OCI-LY1 (cell line): ENCODE measurements around the gene BLOC1S1.

Experiments used
- EZH2 ChIP-seq: fragments of 200-600 bp; sonication (generic), shearing (Covaris generic); IDR thresholded peaks from 2 replicates; pipeline ENCODE4 v1.8.0; 2017; ENCODE audit warnings: borderline replicate concordance, mixed run types, mild to moderate bottlenecking, antibody characterized with exemption, low read length, moderate library complexity, mixed read lengths
- TF ChIP-seq, protein P1 (sequence below): fragments of 200-600 bp; sonication (generic), shearing (Covaris generic); IDR thresholded peaks from 2 replicates; pipeline ENCODE4 v1.5.1; 2017; ENCODE audit warnings: mild to moderate bottlenecking, antibody characterized with exemption, low read length, moderate library complexity, mixed read lengths

DNA sequence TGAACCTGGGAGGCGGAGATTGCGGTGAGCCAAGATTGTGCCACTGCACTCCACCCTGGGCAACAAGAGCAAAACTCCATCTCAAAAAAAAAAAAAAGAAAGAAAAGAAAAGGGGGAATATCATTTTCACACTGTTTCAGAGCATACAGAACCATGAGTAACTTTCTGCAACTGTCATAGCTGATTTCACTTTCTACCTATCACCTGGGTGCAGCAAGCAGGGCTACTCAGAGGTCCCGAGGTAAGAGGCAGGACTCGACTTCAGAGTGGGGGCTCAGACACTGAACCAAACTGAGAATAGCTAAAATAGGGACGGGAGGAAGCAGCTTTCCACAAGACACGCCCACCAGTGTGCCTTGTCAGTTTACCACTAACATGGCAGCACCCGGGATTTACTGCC, 49.3 kb upstream of the BLOC1S1 start:
- TF ChIP-seq, protein P1, sequence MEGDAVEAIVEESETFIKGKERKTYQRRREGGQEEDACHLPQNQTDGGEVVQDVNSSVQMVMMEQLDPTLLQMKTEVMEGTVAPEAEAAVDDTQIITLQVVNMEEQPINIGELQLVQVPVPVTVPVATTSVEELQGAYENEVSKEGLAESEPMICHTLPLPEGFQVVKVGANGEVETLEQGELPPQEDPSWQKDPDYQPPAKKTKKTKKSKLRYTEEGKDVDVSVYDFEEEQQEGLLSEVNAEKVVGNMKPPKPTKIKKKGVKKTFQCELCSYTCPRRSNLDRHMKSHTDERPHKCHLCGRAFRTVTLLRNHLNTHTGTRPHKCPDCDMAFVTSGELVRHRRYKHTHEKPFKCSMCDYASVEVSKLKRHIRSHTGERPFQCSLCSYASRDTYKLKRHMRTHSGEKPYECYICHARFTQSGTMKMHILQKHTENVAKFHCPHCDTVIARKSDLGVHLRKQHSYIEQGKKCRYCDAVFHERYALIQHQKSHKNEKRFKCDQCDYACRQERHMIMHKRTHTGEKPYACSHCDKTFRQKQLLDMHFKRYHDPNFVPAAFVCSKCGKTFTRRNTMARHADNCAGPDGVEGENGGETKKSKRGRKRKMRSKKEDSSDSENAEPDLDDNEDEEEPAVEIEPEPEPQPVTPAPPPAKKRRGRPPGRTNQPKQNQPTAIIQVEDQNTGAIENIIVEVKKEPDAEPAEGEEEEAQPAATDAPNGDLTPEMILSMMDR: no peak
- no peak for TF ChIP-seq EZH2
